Amniotic epithelial cell (primary cell): ENCODE measurements around the gene FKBP8.
"Not testable (repeated sequence)": the region's sequence is repeated elsewhere in the genome, so short reads cannot be mapped to it uniquely, and the experiment has no call there.

Source experiments
- DNase-seq: peaks from one replicate; pipeline ENCODE4 v3.0.0-alpha.2; 2010; ENCODE audit warnings: low read depth

FKBP8 gene

DNA sequence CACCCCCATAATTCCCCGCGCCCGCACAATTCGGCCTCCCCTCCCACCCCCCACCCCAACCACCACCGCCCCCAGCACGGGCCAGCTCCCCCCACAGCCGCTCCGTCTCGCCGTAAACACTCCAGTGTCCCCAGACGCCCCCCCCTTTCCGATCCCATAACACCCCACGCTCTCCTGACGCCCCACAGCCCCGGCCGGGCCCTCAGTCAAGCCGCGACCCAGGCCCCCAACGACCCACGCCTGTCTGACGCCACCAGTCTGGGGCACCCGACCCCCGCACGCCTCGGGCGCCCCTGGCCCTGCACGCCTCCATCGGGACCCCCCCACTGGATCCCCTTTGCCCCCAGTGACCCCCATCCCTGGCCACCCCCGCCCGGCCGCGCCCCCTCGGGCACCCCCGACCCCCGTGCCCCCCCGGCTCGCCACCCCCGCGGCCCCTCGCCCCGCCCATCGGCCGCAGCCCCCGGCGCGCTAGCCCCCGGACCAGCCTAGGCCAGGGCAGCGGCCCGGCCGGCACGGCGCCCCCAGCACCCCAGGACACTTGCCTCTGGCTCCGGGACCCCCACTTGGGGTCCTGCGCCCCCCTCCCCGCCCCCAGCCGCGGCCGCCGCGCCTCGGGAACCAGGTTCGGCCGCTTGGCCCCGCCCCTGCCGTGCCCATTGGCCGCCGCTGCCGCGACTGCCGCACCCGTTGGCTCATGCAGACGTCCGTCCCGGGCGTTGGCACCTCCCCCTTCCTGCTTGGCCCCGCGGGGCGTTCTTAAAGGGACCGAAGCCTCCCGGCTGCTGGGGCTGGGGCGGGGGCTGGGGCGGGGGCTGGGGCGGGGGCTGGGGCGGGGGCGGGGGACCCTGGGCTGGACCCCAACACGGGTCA, at the start of gene FKBP8:
TSS of gene FKBP8 (minus strand) at position 633 of the 873 bp plus-strand sequence. CDS start 1,603 bp downstream, outside the sequence.
- peak; percentile 75 for DNase-seq

DNA sequence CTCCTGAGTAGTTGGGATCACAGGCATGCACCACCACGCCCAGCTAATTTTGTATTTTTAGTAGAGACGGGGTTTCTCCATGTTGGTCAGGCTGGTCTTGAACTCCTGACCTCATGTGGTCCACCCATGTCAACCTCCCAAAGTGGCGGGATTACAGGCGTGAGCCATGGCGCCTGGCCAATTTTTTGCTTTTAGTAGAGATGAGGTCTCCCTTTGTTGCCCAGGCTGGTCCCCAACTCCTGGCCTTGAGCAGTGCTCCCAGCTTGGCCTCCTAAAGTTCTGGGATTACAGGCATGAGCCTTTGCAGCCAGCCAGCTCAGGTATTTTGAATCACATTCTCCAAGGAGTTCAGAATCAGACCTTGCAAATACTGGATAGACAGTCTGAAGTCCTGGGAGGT, 49.4 kb upstream of the FKBP8 start:
- not testable (repeated sequence) for DNase-seq

GRCh38 chr19:18591735-18592385, 48.5 kb upstream of the FKBP8 start:
- DNase-seq, result no peak

DNA sequence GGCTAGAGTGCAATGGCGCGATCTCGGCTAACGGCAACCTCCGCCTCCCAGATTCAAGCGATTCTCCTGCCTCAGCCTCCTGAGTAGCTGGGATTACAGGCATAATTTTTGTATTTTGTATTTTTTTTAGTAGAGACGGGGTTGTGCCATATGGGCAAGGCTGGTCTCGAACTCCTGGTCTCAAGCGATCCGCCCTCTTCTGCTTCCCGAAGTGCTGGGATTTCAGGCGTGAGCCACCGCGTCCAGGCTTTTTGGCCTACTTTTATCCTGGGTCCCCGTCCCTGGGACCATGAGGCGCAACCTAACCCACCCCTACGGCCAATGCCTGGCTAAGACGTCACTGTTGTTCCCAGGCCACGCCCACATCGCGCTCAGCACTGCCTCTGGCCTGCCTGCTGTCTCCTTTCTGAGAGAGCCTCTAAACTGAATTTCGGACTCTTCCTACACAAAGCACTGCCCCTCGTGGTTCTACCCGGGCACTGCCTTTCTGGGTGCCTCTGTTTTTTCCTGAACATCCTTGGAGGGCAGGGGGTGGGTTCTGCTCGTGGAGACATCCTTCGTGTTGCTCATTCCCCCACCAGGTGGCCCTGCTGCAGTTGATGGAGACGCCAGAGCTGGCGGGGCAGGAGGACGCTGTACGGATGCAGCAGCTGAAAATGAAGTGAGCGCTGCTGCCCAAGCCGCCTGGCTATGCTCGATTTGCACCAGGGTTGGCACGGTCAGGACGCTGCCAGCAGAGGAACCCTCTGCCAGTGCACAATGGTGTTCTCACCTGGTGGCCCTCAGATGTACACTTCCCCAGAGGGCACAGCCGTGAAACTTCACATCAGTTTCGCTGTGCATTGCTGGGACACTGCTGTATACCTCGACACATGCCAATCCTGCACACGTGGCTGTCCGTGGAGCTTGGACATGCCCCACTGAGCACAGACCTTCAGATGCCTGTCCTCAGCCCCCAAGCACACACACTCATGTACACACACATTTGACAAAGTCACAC, 47.2 kb upstream of the FKBP8 start:
- peak; percentile 83 for DNase-seq

- DNase-seq, result peak; percentile 50
Observed at GRCh38 chr19:18589380-18590272, 46.3 kb upstream of the FKBP8 start.

- peak; percentile 57 for DNase-seq
Observed at GRCh38 chr19:18588611-18589379, 45.4 kb upstream of the FKBP8 start, which contains the start of gene REX1BD. TSS of gene REX1BD (plus strand) at chr19:18588798. CDS start at chr19:18588802, 4 bp downstream.

GRCh38 chr19:18587962-18588610, 44.7 kb upstream of the FKBP8 start:
- no peak for DNase-seq

GRCh38 chr19:18587561-18587960, 44.2 kb upstream of the FKBP8 start:
- DNase-seq, result no peak

DNA sequence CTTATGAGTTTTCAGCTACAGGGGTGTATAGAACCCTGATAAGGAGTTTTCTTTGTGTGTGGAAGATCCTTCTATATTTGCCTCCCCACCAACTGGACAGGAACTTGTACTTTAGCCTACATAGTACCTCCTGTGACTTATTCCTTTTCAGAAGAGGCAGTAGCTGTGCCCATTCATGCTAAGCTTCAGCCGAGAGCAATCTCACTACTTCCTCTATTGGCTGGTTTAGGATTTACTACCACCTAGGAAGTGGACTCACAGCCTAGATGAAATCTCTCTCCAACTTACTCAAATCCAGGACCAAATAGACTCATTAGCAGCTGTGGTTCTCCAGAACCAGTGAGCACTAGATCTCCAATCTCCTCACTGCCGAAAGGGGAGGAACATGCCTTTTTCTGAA, 42.9 kb upstream of the FKBP8 start:
- DNase-seq, result no peak

GRCh38 chr19:18580311-18580710, 36.9 kb upstream of the FKBP8 start:
- no peak for DNase-seq

DNA sequence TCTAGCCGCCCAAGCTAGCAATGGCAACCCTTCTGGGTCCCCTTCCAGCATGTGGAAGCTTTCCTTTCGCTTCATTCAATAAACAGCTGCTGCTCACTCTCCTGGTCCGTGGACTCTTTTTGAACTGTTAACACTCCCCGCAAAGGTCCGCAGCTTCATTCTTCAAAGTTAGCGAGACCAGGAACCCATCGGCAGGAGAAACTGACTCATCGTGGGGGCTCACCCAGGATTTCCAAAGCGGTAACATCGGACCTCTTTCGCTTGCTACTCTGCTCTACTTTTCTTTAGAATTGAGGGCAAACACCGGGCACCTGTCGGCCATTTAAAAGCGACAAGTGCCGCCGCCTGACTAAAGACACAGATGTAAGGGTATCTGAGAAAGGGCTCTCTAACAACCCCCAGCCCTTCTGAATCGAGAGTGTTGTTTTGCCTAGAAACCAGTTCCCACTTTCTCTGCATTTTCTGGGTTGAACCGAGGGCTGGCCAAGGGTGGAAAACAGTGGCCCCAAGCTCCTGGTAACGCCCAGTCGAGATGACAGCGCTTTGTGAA, 34.1 kb upstream of the FKBP8 start:
- no peak for DNase-seq

DNA sequence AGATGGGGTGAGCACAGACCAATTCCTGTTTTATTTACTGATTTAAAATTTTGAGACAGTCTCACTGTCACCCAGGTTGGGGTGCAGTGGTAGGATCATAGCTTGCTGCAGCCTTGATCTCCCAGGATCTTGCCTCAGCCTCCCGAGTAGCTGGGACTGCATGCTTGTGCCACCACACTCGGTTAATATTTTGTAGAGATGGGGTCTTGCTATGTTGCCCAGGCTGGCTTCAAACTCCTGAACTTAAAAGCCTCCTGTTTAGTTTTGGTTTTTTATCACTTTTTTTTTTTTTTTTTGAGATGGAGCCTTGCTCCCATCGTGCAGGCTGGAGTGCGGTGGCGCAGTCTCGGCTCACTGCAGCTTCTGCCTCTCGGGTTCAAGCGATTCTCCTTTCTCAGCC, 33.0 kb upstream of the FKBP8 start:
- DNase-seq, result no peak

DNA sequence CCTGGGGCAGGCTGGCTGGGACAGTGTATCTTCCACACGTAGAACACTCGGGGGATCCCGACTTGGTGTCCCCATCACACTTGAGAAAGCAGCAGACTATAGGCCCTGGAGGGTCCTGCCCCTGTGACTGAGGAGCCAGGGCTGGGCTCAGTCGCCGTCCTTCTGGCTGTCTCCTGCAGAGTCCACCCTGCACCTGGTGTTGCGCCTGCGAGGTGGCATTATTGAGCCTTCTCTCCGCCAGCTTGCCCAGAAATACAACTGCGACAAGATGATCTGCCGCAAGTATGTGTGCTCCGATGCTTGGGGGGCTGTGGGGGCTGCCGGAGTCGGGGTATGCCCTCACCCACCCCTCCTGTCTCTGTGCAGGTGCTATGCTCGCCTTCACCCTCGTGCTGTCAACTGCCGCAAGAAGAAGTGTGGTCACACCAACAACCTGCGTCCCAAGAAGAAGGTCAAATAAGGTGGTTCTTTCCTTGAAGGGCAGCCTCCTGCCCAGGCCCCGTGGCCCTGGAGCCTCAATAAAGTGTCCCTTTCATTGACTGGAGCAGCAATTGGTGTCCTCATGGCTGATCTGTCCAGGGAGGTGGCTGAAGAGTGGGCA, 31.4 kb upstream of the FKBP8 start:
- no peak for DNase-seq

DNA sequence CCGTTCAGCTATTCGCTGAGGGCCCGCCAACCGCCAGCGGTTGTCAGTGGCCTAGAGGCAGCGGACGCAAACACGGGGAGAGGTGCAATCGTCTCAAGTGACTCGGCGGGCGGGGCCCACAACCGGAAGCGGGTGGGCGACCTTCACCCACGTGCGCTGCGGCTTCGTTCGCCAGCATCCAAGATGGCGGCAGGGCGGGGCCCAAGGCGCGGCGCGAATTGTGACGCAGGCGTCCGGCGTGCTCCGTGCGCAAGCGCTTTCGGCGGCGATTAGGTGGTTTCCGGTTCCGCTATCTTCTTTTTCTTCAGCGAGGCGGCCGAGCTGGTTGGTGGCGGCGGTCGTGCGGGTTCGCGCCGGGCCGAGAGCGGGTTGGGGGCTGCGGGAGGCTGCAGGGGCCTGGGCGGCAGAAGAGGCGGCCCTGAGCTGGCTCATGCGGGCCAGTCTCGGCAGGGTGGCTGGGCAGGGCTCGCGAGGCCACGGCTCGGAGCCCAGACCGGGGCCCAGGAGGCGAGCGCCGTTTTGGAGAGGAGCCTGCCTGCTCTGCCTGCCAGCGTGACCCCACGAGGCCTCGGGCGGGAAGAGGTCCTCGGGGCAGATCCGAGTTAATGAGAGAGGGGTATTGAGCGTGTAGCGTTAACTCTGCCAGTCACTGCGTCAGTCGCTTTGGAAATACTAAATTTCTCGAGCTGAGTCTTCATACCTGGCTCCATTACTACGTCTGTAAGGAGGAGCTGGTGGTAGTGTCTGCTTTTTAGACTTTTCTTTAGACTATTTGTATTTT, 28.4 kb upstream of the FKBP8 start, which contains the start of gene UBA52:
TSS of gene UBA52 (plus strand) at position 294 of the 781 bp plus-strand sequence. CDS start 1,444 bp downstream, outside the sequence.
- DNase-seq, result peak; percentile 93

DNA sequence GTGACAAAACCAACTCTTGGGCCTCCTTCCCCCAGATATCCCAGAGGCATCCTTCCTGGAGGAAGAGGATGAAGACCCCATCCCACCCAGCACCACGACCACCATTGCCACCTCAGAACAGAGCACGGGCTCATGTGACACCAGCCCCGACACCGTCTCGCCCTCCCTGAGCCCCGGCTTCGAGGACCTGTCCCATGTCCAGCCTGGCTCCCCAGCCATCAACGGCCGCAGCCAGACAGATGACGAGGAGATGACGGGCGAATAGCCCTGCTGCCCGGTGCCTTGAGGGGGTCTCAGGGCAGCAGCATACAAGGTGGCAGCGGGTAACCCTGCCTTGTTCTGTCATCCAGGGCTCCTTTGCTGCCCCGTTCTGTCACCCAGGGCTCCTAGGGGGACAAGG, 25.0 kb upstream of the FKBP8 start:
- DNase-seq, result no peak

GRCh38 chr19:18566953-18567352, 23.6 kb upstream of the FKBP8 start:
- DNase-seq, result no peak

DNA sequence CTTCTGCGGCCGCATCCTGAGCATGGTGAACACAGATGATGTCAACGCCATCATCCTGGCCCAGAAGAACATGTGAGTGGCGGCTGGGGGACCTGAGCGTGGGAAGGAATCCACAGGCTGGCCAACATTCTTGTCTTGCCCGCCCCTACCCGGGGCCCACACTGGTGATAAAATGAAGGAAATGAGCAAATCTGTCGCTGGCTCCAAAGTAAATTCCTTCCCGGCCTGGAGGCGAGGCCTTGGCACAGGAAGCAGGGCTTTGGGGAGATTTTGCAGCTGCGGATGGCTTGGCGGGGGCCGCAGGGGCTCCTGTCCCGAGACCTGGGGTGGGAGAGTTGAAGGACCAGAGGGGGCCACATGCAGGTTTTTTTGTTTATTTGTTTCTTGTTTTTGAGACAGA, 18.7 kb upstream of the FKBP8 start:
- no peak for DNase-seq

DNA sequence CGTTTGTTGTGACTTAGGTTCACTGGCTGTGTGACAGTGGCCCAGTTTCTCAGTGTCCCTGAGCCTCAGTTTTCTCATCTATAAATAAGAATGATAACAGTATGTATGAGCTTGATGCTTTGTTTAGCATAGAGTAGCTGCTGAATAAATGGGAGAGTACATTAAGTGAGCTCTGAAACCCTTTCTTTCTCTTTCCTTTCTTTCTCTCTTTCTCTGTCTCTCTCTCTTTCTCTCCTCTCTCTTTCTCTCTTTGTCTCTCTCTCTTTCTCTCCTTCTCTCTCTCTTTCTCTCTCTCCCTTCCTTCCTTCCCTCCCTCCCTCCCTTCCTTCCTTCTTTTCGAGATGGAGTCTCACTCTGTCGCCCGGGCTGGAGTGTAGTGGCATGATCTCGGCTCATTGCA, 16.3 kb upstream of the FKBP8 start:
- DNase-seq, result no peak
